NCI-H345 treated with DMSO at 0.1 percent for 48 hours (cell line): ENCODE results near the gene PTPN11.
"Not testable (repeated sequence)": the region's sequence is repeated elsewhere in the genome, so short reads cannot be mapped to it uniquely, and the experiment has no call there.

ENCODE experiments used
- DNase-seq: peaks from one replicate; lab custom pipeline; 2025; ENCODE audit not compliant: unreplicated experiment; lab: John Stamatoyannopoulos, UW

The PTPN11 gene

GRCh38 chr12:112513471-112513870 is 94.7 kb downstream of the PTPN11 start:
- DNase-seq: no peak

- no peak for DNase-seq
Measured at GRCh38 chr12:112514456-112514855, 95.7 kb downstream of the PTPN11 start.

- no peak for DNase-seq
Measured at GRCh38 chr12:112514926-112515642, 96.3 kb downstream of the PTPN11 start.

GRCh38 chr12:112515868-112516267 is 97.1 kb downstream of the PTPN11 start:
- DNase-seq: no peak

GRCh38 chr12:112517730-112518364 is 99.1 kb downstream of the PTPN11 start:
- DNase-seq: no peak

- DNase-seq: no peak
Measured at GRCh38 chr12:112518365-112518735, 99.6 kb downstream of the PTPN11 start.

- DNase-seq: not testable (repeated sequence)
Measured at GRCh38 chr12:112519841-112520340, 101.1 kb downstream of the PTPN11 start.

- DNase-seq: no peak
Measured at GRCh38 chr12:112523856-112524255, 105.1 kb downstream of the PTPN11 start.

- DNase-seq: no peak
Measured at GRCh38 chr12:112524269-112524668, 105.5 kb downstream of the PTPN11 start.

- no peak for DNase-seq
Measured at GRCh38 chr12:112524676-112525425, 106.1 kb downstream of the PTPN11 start.

GRCh38 chr12:112525426-112525809 is 106.7 kb downstream of the PTPN11 start:
- DNase-seq: no peak

- DNase-seq: no peak
Measured at GRCh38 chr12:112527082-112527481, 108.3 kb downstream of the PTPN11 start.

GRCh38 chr12:112527501-112527900 is 108.8 kb downstream of the PTPN11 start:
- DNase-seq: no peak

GRCh38 chr12:112528521-112528920 is 109.8 kb downstream of the PTPN11 start:
- no peak for DNase-seq

- no peak for DNase-seq
Measured at GRCh38 chr12:112530941-112531340, 112.2 kb downstream of the PTPN11 start.

GRCh38 chr12:112532106-112532505 is 113.4 kb downstream of the PTPN11 start:
- no peak for DNase-seq

GRCh38 chr12:112533528-112533927 is 114.8 kb downstream of the PTPN11 start:
- no peak for DNase-seq

- DNase-seq: no peak
Measured at GRCh38 chr12:112535017-112535416, 116.3 kb downstream of the PTPN11 start.

GRCh38 chr12:112535637-112536366 is 117.1 kb downstream of the PTPN11 start:
- DNase-seq: no peak

GRCh38 chr12:112536367-112536730 is 117.6 kb downstream of the PTPN11 start:
- DNase-seq: no peak

GRCh38 chr12:112537710-112538396 is 119.1 kb downstream of the PTPN11 start:
- no peak for DNase-seq
